Non-pigmented ciliary epithelial cell (primary cell): ENCODE measurements around the gene MLF1.
A peak's percentile ranks its signal among the peaks of the same experiment; 100 is the strongest.
"Not testable (repeated sequence)": the region's sequence is repeated elsewhere in the genome, so short reads cannot be mapped to it uniquely, and the experiment has no call there.

ENCODE experiments used
- DNase-seq: peaks from one replicate; pipeline ENCODE4 v3.0.0-alpha.2; 2010; ENCODE audit warnings: low read depth

MLF1 gene

DNA sequence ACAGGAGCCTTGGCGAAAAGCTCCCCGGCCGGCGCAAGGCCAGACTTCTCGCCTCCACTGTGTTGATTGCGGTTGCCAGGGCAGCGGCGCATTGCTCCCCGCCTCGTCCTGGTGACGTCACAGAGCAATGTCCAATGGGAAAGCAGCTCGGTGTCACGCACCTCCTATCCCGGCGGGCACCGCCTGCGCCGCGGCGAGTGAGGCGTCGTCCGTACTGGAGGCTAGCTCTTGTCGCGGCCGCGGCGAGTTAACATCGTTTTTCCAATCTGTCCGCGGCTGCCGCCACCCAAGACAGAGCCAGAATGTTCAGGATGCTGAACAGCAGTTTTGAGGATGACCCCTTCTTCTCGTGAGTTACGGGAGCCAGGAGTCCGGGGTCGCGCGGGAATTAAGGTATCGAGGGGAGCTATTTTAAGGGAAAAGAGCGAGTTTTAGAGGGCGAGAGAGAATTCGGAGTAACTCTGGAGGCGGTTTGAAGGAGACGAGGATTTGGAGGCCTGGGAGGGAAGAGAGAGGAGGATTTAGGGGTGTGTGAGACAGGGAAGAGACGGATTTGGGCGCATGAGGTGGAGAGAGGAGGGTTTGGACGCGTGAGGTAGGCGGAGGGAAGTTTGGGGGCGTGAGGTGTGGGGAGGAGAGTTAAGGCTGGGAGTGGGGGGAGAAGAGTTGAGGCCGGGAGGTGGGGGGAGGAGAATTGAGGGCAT is at the start of gene MLF1:
TSS of gene MLF1 (plus strand) at position 196 of the 704 bp plus-strand sequence. CDS start at position 303, 107 bp downstream.
- peak; percentile 81 for DNase-seq

DNA sequence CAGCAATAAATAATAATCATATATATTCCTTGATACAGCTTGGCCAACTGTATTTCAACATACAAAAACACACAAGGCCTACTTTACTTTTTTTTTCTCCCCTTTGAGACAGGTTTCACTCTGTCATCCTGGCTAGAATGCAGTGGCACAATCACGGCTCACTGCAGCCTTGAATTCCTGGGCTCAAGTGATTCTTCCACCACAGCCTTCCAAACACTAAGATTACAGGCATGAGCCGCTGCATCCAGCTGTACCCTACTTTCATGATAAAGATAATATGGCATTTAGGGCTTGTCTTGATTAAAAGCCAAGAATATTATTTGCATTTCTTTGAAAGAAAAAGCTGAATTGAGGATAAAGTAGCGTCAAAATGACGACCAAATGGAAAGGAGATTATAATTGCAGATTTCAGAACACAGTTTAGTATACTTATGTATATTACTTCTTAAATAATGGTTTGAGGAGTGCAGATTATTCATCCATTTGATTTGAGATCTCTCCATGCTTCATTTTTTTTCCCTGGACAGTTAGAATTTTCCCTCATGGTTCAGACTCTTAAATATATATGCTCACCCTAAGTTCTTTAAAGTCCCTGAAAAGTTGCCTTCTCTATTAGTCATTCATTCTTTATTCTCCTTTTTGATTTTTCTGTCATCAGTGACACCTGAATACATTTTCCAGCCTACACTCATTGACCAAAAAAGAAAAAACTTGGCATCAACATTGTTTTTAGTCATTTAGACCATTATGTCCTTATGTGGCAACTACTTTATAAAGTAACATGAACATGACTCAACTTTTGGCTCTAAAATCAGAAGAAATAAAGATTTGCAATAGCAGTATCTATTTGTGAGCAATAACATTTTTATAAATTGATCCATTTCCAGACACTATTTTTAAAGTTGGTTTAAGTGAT is 48.5 kb upstream of the MLF1 start:
- DNase-seq = no peak

- DNase-seq = no peak
These were observed 42.8 kb upstream of the MLF1 start for GRCh38 chr3:158528076-158528674.

DNA sequence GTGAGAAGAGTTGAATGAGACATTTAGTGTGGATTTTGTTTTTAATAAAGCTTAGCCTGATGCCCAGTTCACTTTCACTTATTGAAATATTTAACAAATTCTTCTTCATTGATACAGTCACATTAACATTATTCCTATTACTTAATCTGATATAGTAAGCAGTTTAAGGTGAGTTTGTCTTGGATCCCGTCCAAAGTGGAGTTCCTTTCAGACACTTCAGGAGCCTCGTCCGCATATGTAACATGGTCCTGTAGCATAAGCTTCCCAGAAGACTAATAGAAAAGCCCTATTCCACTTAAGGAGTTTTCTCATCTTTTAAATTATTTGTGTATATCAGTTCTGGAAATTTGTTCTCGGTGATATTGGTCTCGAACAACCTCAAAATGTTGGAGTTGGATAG is 39.7 kb upstream of the MLF1 start:
- DNase-seq = no peak

GRCh38 chr3:158532099-158532734 is 38.8 kb upstream of the MLF1 start:
- DNase-seq = no peak

DNA sequence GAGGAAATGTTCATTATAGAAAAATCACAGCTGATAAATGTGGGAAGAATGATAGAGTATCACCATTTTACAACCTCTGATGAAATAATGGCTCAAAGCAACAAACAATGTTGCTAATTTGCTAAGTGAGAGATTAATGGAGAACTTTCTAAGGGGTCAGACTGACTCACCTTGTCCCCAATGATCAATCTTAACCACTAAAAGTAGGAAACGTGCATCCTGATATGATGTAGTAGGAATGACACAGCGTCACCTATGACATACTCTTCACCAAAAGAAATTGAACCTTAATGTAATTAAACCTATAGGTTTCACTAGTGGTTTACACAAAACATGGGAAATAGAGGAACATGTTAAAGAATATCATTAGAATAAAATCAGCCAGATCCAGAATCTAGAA is 35.1 kb upstream of the MLF1 start:
- DNase-seq = no peak

DNA sequence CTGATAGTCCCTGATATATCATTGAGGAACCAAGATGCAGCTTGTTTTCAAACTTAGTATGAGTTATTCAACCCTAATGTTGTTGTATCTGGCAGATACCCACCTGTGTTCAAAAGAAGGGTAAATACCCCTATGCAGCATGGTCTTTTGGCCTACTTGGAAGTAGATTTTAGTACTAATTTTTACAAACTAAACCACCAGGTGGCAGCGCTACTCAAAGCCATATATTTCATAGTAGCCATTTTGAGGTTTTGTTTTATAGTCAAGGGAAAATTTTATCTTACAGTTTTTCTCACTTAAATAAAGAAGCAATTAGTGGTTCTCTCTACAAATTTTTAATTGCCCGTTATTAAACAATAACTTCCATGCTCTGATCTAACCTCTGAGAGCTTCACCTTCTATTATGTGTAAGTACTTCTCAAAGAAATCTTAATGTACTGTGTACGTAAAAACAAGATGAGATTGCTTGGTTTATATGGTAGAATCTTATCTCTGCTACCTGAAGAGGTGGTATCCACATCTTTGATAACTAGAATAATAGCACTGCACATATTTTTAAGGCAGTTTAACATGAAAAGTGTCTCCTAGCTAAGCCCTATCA is 31.5 kb upstream of the MLF1 start:
- peak; percentile 14 for DNase-seq

GRCh38 chr3:158540066-158540465 is 30.9 kb upstream of the MLF1 start:
- no peak for DNase-seq

GRCh38 chr3:158548691-158549090 is 22.3 kb upstream of the MLF1 start:
- no peak for DNase-seq

GRCh38 chr3:158549938-158550337 is 21.1 kb upstream of the MLF1 start:
- DNase-seq = not testable (repeated sequence)

DNA sequence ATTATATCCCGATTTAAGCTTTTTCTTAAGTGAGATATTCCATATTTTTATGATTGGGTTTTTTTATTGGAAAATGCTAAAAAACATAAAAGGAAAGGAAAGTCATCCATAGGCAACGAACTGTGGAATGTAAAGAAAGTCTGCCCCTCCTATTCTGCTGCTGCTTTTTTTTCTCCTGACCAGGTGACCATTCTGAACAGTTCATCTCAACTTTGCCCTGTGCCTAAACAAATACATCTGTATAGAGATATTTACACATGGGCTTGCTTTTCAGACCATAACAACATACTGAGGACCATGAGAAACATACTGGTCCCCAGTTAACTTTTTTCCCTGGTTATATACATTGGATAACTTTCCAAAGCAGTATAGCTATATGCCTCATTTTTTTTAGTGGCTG is 18.9 kb upstream of the MLF1 start:
- DNase-seq = no peak

GRCh38 chr3:158559504-158559903 is 11.5 kb upstream of the MLF1 start:
- no peak for DNase-seq

DNA sequence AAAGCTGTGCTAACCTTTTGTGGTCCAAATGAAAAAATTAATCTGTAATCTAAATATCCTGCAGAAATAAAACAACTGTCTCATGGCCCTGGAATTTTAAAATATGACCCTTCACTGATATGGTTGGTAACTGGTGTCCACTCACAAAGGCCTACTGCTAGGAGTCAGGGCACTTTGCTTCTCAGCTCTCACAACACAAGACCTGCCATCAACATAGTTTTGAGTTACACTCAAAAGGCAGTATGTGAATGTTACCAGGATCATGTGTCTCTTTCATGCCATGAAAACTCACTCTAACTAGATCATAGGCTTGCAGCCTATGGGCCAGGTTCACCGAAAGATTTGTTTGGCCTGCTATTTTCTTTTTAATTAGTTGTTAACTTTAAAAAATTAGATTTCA is 10.0 kb upstream of the MLF1 start:
- no peak for DNase-seq

- DNase-seq = no peak
These were observed 8.3 kb upstream of the MLF1 start for GRCh38 chr3:158562674-158563073.

DNA sequence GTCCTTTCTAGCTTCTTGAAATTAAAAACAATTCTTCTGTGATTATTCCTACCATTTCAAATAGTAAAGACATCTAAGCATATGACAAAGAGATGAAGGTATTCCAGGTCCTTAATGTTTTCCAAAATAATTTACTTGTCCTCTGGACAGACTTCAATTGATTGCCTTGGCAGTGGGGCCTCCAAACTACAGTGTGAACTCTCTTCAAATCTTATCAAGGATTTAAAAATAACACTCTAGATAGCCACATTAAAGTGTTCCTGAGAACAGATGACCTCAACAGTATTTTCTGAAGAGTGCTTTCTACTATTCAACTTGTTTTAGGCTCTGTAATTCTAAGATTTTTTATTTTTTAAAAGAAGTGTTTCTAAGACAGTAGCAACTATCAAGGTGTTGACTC is 7.9 kb upstream of the MLF1 start:
- no peak for DNase-seq

GRCh38 chr3:158565076-158565475 is 5.9 kb upstream of the MLF1 start:
- DNase-seq = no peak

GRCh38 chr3:158568784-158569183 is 2.2 kb upstream of the MLF1 start:
- DNase-seq = no peak

DNA sequence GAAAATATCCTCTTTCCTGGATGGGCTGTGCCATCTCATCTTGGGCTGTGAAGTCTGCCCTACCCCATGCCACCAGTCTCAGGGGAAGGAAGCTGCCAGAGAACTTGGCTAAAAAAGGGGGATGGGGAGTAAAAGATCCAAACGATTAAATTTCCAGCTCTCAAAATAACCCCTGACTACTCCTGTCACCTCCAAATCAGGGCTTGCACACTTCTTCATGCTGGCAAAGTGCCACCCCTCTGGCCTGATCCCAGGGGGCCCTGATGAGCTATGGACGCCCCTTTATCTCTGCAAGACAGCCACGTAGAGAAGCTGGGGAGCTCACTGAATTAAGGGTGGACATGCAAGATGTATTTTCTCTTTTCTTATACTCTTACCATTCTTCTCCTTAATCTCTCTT is 1.2 kb upstream of the MLF1 start:
- DNase-seq = no peak

- no peak for DNase-seq
These were observed 1.2 kb downstream of the MLF1 start for GRCh38 chr3:158571969-158572765.

DNA sequence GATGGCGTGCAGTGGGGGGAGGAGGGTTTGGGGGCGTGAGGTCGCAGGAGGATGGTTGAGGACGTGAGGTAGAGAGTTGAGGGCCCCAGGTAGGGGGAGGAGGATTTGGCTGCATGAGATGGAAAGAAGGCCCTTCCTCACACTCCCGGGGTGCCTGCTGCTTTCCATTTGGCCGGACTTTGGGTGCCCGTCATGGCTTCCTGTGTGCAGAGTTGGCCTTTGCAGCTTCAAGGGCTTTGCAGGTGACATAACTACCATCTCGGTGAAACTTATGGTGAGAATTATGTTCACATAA is 1.7 kb downstream of the MLF1 start:
- DNase-seq = no peak

DNA sequence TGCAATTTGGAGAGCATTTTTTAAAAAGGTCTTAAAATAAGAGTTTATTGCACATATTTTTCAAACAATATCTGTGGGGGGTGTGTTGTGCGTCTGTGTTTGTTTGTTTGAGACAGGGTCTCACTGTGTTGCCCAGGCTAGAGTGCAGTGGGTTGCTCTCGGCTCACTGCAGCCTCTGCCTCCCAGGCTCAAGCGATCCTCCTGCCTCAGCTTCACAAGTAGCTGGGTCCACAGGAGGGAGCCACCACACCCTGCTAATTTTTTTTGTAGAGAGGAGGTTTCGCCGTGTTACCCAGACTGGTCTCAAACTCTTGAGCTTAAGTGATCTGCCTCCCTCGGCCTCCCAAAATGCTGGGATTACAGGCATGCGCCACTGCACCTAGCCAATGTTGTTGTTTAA is 2.7 kb downstream of the MLF1 start:
- no peak for DNase-seq
